ENCODE measurements around the gene SAMD1.
"Not testable (repeated sequence)": the region's sequence is repeated elsewhere in the genome, so short reads cannot be mapped to it uniquely, and the experiment has no call there.

Gene SAMD1

DNA sequence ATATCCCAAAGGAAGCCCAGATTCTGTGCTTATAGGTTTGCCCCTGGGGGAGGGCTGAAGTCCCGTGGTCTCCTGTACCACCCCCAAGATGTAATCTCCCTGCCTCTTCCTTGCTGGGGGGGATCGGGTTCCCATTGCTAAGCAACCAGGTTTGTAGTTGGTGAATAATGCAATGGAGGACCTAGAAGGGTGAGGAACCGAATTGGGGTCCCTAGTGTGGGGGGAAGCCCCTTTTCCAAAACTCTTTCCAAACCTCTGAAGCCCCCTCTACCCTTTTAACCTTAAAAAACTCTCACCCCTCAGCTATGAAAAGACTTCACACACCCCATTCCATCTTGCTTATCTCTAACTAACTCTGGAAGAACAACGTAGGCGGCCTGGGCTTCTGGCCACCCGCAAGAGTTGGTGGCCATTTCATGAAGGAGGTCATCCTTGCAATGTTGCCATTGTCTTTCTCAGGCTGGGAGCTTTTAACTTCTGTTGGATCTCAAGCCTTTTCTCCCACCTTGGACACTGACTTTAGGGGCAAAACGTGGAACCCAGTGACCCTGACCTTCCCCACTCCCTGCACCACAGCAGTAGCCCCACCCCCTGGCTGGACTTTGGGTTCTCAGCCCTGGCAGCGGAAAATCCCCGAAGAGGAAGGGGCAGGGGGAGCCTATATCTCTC lies 29.3 kb downstream of the SAMD1 start:
- DNase-seq (ENCODE audit: low read depth): no peak

- no peak for DNase-seq (ENCODE audit: low read depth)
Measured at GRCh38 chr19:14059652-14060155, 30.8 kb downstream of the SAMD1 start.

DNA sequence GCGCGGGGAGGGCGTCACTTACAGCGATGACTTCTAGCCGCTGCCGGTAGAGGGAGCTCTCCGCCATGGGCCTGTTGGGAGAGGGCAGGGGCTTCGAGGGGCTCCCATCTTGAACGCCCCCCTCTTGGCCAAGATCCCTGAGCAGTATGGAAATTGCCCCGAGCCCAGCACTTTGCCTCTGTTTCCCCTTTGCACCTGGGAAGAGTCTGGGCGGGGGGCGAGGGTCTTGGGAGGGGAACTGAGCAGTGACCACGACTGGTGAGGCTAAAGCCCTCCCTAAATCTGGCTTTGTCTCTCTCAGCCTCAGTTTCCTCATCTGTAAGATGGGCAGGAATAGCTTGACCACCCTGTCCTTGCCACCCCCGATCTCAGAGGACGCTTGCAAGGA lies 31.5 kb downstream of the SAMD1 start:
- no peak for DNase-seq (ENCODE audit: low read depth)

DNA sequence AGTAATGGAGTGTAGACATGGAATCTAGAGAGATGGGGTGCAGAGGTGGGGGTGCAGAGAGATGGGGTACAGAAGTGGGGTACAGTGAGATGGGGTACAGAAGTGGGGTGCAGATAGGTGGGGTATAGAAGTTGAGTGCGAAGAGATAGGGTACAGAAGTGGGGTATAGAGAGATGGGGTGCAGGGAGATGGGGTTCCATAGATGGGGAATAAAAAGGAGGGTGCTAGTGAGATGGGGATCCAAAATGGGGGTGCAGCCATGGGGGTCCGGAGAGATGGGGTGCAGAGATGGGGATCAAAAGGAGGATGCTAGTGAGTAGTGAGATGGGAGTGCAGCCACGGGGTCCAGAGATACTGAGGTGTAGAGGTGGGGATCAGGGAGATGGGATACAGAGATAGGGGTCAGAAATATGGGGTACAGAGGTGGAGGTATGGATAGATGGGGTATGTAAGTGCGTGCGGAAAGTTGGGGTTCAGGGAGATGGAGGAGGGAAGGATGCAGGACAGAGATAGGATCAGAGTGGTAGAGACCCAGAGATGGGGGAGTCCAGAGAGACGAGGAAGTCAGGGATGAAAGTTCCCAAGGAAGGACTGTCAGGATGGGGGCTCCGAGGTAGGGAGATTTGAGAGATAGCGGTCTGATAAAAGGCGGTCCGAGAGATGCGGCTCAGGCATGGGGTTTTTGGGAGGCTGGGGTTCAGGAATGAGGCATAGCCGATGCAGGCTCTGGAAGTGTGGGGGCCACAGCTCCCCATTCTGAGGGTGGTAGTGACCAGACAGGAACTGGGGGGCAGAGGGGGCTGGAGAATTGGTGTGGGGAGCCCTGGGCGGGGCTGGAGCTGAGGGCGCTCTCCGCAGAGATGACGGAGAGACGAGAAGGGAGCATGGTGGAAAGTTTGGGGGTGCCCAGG lies 32.1 kb downstream of the SAMD1 start:
- DNase-seq (ENCODE audit: low read depth): no peak

GRCh38 chr19:14056741-14057356 lies 33.7 kb downstream of the SAMD1 start:
- no peak for DNase-seq (ENCODE audit: low read depth)

DNA sequence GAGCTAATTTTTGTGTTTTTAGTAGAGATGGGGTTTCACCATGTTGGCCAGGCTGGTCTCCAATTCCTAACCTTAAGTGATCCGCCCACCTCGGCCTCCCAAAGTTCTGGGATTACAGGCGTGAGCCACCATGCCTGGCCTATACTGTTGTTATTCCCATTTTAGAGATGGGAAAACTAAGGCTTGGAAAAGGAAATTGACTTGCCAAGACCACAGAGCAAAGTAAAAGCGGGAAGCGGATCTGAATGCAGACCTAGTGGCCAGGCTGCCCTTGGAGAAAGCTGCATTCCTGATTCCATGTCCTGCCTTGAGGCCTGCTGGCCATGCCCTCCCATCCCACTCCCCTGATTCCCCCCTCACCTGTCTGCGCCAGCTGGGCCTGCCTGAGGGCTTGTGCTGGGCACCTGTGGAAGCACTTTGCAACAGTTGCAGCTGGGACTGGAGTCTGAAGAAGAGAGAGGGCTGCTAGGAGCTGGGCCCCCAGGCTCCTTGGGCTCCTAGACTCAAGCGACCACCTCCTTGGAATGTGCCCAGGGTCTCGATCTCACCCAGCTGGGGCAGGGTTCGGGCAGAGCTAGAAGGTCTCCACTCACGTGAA lies 34.4 kb downstream of the SAMD1 start:
- no peak for DNase-seq (ENCODE audit: low read depth)

DNA sequence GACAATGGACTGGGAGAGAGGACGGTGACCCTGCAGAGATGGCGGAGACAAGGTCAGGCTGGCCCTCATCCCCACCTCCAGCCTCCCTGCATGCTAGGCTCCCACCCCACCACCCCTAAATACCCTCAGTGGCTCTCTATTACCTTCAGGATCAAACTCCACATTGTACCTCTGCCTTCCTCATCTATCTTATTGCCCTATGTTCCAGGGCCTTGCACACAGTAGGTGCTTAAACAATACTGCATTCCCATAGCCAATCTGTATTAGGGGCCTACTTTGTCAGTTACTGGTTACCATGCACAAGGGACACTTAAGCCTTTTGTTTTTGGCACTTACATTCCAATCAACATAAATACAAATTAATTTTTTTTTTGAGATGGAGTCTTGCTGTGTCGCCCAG lies 35.2 kb downstream of the SAMD1 start:
- no peak for DNase-seq (ENCODE audit: low read depth)

GRCh38 chr19:14054721-14055120 lies 35.8 kb downstream of the SAMD1 start:
- no peak for DNase-seq (ENCODE audit: low read depth)

GRCh38 chr19:14054099-14054498 lies 36.5 kb downstream of the SAMD1 start:
- no peak for DNase-seq (ENCODE audit: low read depth)

DNA sequence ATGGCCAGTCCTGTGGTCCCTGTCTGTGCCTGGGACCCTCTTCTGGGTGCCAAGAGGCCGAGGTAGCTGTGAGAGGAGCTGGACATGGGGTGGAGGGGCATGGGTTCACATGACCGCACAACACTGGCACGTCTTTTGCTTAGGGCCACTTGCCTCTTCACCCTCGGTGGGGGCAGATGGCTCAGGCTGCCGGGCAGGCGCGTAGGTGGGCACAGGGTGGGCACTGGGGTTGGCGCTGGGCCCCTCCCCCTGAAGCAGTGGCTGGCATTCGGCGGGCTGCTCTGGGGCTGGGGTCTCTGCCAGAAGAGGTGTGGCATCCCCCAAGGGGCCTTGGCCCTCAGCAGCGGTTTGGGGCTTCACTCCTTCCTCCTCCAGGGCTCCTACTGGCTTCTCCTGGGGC lies 37.1 kb downstream of the SAMD1 start:
- DNase-seq (ENCODE audit: low read depth): no peak

GRCh38 chr19:14053032-14053431 lies 37.5 kb downstream of the SAMD1 start:
- DNase-seq (ENCODE audit: low read depth): no peak

GRCh38 chr19:14052470-14052869 lies 38.1 kb downstream of the SAMD1 start:
- DNase-seq (ENCODE audit: low read depth): no peak

GRCh38 chr19:14051980-14052379 lies 38.6 kb downstream of the SAMD1 start:
- no peak for DNase-seq (ENCODE audit: low read depth)

DNA sequence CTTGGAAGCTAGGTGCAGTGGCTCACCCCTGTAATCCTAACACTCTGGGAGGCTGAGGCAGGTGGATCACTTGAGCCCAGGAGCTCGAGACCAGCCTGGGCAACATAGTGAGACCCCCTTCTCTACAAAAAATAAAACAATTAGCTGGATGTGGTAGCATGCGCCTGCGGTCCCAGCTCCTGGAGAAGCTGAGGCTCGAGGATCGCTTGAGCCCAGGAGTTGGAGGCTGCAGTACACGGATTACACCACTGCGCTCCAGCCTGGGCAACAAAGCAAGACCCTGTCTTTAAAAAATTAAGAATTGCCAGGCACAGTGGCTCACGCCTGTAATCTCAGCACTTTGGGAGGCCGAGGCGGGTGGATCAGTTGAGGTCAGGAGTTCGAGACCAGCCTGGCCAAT lies 39.6 kb downstream of the SAMD1 start:
- not testable (repeated sequence) for DNase-seq (ENCODE audit: low read depth)

DNA sequence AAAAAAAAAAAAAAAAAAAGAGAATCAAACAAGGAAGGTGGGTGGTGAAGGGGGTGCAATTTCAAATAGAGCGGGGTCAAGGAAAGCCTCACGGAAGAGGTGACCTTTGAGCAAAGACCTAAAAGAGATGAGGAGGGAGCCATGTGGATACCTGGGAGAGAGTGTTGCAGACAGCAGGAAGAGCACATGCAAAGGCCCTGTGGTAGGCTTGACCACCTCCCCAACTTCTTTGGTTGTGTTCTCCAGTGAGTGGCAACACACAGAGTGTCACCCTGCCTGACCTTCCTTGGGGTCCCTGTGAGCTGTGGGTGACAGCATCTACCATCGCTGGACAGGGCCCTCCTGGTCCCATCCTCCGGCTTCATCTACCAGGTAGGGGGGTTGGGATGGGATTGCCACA lies 40.0 kb downstream of the SAMD1 start:
- DNase-seq (ENCODE audit: low read depth): no peak

- no peak for DNase-seq (ENCODE audit: low read depth)
Measured at GRCh38 chr19:14048443-14049153, 42.0 kb downstream of the SAMD1 start.

DNA sequence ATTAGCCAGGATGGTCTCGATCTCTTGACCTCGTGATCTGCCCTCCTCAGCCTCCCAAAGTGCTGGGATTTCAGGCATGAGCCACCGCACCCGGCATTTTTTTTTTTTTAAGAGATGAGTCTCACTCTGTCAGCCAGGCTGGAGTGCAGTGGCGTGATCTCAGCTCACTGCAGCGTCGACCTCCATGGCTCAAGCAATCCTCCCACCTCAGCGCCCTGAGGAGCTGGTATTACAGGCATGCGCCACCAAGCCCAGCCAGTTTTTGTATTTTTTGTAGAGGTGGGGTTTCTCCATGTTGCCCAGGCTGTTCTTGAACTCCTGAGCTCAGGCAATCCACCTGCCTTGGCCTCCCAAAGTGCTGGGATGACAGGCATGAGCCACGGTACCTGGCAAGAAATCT lies 42.7 kb downstream of the SAMD1 start:
- not testable (repeated sequence) for DNase-seq (ENCODE audit: low read depth)

DNA sequence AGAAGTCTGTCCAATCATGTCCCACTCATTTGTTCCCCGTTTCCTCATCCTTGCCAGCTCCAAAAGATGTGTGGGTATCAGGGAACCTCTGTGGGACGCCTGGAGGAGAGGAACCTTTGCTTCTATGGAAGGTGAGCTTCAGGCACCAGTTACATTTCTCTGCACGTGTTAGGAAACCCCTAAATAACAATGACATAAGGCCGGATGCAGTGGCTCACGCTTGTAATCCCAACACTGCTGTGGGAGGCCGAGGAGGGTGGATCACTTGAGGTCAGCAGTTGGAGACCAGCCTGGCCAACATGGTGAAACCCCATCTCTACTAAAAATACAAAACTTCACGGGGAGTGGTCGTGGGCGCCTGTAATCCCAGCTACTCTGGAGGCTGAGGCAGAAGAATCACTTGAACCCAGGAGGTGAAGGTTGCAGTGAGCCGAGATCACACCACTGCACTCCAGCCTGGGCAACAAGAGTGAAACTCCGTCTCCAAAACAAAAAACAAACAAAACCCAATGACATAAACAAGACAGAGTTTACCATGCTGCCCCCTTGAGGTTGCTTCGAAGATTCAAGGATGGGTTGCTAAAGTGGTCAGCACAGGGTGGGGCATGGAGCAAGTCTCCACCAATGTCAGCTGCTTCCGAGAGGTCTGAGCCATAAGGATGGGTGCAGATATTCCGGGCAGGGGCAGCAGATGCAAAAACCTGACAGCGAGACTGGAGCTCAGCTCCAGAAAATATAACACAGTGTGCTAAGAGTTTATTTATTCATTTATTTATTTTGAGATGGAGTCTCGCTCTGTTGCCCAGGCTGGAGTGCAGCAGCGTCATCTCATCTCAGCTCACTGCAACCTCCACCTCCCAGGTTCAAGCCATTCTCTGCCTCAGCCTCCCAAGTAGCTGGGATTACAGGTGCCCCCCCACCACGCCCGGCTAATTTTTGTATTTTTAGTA lies 47.6 kb downstream of the SAMD1 start:
- DNase-seq (ENCODE audit: low read depth): peak; percentile 69

DNA sequence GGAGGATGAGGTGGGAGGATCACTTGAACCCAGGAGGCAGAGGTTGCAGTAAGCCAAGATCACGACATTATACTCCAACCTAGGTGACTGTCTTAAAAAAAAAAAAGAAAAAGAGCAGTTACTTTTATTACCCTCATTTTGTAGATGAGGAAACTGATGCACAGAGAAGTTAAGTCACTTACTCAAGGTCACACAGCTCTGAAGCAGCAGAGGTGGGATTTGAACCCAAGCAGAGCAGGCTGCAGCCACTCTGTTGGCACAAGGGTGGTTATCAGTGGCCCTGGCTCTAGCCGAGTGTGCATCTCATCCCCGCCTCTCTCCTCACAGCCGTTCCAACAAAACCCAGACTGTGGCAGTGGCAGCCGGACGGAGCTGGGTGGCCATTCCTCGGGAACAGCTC lies 51.4 kb downstream of the SAMD1 start:
- DNase-seq (ENCODE audit: low read depth): no peak

Data from fibroblast of the conjunctiva (primary cell).